ENCODE measurements around the gene MOCOS. TPM values are rescaled to one million over a fixed set of nuclear protein-coding genes. Genes with fewer than 3 reads are reported as not detected.
A peak's percentile ranks its signal among the peaks of the same experiment; 100 is the strongest.

Gene MOCOS
- polyA plus RNA-seq, 3 donors = 0.75 to 1.8 (median 0.92) TPM

GRCh38 chr18:36294031-36294430, 106.7 kb downstream of the MOCOS start:
- DNase-seq (ENCODE audit: extremely low read depth in 1 of 11, low read depth in 9 of 11, low spot score in 4 of 11) = no peak

- no peak for DNase-seq (ENCODE audit: extremely low read depth in 1 of 11, low read depth in 9 of 11, low spot score in 4 of 11)
Observed at GRCh38 chr18:36295214-36295613, 107.9 kb downstream of the MOCOS start.

GRCh38 chr18:36295880-36296301, 108.6 kb downstream of the MOCOS start:
- no peak for DNase-seq (ENCODE audit: extremely low read depth in 1 of 11, low read depth in 9 of 11, low spot score in 4 of 11)

- peak in 8 of 11 donors; percentile 52 to 76 (median 61) for DNase-seq (ENCODE audit: extremely low read depth in 1 of 11, low read depth in 9 of 11, low spot score in 4 of 11)
Observed at GRCh38 chr18:36296650-36297416, 109.5 kb downstream of the MOCOS start.

- DNase-seq (ENCODE audit: extremely low read depth in 1 of 11, low read depth in 9 of 11, low spot score in 4 of 11) = peak in 4 of 11 donors; percentile 39 to 64 (median 56)
Observed at GRCh38 chr18:36297417-36298125, 110.3 kb downstream of the MOCOS start, which contains the start of gene FHOD3. Gene FHOD3, plus strand, starts transcription at chr18:36297713. Its CDS starts 123 bp downstream, at chr18:36297836.

- DNase-seq (ENCODE audit: extremely low read depth in 1 of 11, low read depth in 9 of 11, low spot score in 4 of 11) = peak in 2 of 11 donors; percentile 20 to 26
Observed at GRCh38 chr18:36298126-36298741, 110.9 kb downstream of the MOCOS start.

GRCh38 chr18:36299015-36299414, 111.7 kb downstream of the MOCOS start:
- DNase-seq (ENCODE audit: extremely low read depth in 1 of 11, low read depth in 9 of 11, low spot score in 4 of 11) = no peak

- no peak for DNase-seq (ENCODE audit: extremely low read depth in 1 of 11, low read depth in 9 of 11, low spot score in 4 of 11)
Observed at GRCh38 chr18:36300211-36300610, 112.9 kb downstream of the MOCOS start.

GRCh38 chr18:36301884-36302283, 114.6 kb downstream of the MOCOS start:
- no peak for DNase-seq (ENCODE audit: extremely low read depth in 1 of 11, low read depth in 9 of 11, low spot score in 4 of 11)

- no peak for DNase-seq (ENCODE audit: extremely low read depth in 1 of 11, low read depth in 9 of 11, low spot score in 4 of 11)
Observed at GRCh38 chr18:36302676-36303075, 115.4 kb downstream of the MOCOS start.

GRCh38 chr18:36303211-36303844, 116.0 kb downstream of the MOCOS start:
- DNase-seq (ENCODE audit: extremely low read depth in 1 of 11, low read depth in 9 of 11, low spot score in 4 of 11) = no peak

- DNase-seq (ENCODE audit: extremely low read depth in 1 of 11, low read depth in 9 of 11, low spot score in 4 of 11) = no peak
Observed at GRCh38 chr18:36304723-36305122, 117.4 kb downstream of the MOCOS start.

GRCh38 chr18:36305375-36305774, 118.1 kb downstream of the MOCOS start:
- no peak for DNase-seq (ENCODE audit: extremely low read depth in 1 of 11, low read depth in 9 of 11, low spot score in 4 of 11)

GRCh38 chr18:36307513-36307912, 120.2 kb downstream of the MOCOS start:
- no peak for DNase-seq (ENCODE audit: extremely low read depth in 1 of 11, low read depth in 9 of 11, low spot score in 4 of 11)

GRCh38 chr18:36308711-36309435, 121.6 kb downstream of the MOCOS start:
- DNase-seq (ENCODE audit: extremely low read depth in 1 of 11, low read depth in 9 of 11, low spot score in 4 of 11) = no peak

- no peak for DNase-seq (ENCODE audit: extremely low read depth in 1 of 11, low read depth in 9 of 11, low spot score in 4 of 11)
Observed at GRCh38 chr18:36309436-36310391, 122.4 kb downstream of the MOCOS start.

- no peak for DNase-seq (ENCODE audit: extremely low read depth in 1 of 11, low read depth in 9 of 11, low spot score in 4 of 11)
Observed at GRCh38 chr18:36311026-36311570, 123.8 kb downstream of the MOCOS start.

Data from renal cortex interstitium (tissue), 11 donors.